GM12873 (cell line): ENCODE data around the gene SPECC1.

Experiments
- TF ChIP-seq, protein P1 (sequence below): IDR thresholded peaks from 2 replicates; pipeline ENCODE4 v1.5.1; 2012; ENCODE audit warnings: low read depth, mild to moderate bottlenecking, moderate library complexity, low read length, control low read depth; ENCODE audit not compliant: insufficient read depth; ENCODE audit errors: missing control alignments

Gene SPECC1

DNA sequence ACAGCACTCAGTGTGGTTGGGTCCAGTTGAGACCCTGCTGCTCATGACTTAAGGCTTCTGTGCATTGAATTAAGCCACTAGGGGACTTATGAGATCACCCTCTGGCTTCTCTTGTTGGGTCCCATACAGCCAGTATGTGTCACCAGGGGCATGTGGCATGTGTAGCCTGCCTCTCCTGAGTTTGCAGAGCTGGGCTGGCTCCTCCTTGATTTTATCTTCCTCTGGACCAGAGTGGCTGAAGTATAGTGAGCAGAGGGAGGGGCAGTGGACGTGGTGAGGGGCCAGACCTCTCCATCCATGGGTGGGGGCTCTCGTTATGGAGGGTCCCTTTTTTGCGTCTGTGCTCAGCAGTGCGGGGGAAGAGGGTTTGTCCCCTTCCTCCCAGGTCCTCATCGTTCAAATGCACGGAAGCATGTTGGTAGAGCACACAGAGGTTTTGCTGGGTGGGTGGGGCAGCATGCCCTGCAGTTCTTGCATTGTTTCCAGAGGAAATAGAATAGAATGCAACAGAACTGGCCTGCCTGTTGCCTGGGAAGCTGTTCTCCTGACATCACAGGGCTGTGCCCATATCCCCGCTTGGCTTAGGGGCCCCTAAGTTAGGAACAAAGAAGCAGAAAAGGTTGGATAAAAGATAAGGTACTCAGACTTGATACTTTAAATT is 77.4 kb downstream of the SPECC1 start:
- TF ChIP-seq, protein P1, sequence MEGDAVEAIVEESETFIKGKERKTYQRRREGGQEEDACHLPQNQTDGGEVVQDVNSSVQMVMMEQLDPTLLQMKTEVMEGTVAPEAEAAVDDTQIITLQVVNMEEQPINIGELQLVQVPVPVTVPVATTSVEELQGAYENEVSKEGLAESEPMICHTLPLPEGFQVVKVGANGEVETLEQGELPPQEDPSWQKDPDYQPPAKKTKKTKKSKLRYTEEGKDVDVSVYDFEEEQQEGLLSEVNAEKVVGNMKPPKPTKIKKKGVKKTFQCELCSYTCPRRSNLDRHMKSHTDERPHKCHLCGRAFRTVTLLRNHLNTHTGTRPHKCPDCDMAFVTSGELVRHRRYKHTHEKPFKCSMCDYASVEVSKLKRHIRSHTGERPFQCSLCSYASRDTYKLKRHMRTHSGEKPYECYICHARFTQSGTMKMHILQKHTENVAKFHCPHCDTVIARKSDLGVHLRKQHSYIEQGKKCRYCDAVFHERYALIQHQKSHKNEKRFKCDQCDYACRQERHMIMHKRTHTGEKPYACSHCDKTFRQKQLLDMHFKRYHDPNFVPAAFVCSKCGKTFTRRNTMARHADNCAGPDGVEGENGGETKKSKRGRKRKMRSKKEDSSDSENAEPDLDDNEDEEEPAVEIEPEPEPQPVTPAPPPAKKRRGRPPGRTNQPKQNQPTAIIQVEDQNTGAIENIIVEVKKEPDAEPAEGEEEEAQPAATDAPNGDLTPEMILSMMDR = no peak

DNA sequence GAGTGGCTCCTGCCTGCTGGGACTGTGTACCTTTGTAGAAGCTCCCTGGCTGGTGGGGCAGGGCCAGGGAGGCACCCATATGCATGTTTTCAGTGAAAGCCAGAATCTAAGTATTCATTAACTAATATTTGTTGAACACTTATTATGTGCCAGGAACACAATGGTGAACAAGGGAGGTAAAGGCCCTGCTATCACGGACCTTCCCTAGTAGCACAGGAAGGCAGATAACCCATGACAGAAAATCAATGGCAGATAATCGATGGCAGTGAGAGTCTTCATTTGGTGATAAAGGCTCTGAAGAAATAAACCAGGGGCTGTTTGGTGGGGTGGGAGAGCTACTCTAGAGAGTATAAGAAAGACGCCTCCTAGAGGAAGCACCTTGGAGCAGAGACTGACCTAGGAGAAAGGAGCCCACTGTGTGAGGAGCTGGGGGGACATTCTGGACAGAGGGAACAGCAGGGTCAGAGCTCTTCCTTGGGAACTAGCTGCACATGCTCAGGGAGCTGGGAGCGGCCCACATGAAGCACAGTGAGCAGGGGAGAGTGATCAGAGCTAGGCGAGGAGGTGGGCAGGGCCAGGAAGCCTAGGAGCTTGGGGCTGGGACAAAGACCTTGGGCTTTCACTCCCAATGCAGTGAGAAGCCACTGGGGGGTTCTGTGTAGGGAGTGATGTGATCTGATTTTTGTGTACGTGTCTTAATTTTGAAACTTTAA is 78.5 kb downstream of the SPECC1 start:
- TF ChIP-seq, protein P1 = no peak

DNA sequence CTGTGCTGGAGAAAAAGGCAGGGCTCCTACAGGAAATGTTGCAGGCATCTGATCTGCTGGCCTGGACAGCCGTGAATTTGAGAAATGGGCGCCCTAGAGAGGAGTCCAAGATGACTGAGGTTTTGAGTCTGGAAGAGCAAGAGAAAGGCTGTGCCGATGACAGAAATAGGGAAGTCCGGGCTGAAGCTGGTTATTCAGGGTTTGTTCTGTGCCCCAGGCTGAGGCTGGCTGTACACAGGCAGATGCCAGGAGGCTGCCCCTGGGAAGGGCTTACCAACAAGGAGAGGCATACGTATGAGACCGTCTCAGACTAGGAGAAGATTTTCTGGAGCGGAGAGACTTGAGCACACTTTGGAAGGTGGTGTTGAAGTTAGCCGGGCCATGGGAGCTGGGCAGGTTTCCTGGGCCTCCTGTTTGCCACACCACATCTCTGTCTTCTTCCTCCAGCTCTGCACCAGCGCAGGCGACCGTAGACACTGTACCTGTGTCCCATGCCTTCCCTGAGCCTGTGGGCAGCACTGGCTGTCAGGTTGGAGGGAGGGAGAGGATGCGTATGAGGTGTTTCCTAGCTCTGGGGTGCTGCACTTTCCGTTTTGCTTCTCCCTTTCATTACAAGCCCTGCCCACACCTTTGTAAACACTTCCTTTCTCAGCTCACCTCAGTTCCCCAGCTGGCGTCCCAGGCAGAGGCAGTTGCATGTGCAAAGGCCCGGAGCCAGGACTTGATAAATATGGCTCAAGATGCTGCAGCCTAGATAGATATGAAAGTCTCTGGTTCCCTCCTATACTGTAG is 80.8 kb downstream of the SPECC1 start:
- TF ChIP-seq, protein P1 = no peak

DNA sequence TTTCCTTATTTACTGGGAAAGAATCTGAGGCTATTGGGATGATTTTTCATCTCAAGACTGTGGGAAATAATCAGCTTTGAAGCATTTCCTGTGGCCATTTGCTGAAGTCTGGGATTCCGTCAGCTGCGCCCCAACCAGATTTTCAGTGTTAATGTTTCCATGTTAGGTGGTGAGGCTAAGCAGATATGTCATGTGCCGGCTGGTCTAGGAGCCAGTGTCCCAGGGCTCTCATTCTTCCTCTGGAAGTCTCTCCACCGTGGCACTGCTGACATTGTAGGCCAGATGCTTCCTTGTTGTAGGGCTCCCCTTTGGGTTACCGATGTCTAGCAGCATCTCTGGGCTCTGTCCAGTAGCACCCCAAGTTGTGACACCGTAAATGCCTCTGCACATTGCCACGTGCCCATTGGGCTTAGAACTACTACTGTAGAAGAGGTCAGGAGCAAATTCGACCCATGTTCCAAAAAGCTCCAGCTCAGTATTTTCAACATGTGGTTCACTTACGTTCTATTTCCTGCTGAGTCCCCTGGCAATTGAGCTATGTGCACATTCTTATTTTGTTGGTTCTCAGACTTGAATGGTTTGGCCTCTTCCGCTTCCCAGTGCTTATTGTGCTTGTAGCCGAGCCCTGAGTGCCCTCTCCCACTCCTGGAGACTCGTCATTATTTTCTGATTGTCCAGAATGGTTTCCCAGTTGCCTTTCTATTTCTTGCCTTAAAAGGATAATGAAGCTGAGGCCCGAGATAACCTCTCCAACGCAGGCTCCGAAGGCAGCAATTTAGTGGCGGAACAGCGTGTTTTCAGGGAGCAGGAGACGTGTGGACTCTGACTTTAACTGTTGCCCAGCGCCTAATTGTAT is 82.2 kb downstream of the SPECC1 start:
- TF ChIP-seq, protein P1 = no peak

DNA sequence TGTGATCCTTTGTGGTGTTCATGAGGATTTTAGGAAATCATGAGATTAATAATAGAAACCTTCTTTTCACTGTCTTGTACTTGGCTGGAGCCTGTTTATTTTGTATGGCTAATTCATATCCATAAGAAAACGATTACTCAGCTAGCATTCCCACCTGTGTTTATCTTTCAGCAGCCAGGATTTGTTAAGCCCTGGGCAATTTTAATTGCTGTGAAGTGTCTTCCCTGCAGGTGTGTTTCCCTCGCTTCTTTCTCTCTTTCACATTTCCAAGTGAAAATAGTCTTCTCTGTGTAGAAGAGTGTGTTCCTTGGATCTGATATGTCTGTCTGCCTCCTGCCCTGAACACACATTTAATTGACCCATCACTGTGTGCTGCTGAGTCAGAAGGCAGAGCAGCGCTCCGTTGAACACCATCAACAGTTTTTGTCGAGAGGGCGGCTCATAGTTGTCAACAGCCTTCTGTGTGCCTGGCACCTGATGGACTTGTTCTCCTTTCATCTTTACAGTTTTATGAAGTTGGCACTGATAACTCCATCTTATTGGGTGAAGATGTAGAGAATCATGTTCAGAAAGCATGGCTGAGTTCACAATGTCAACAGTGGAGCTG is 83.2 kb downstream of the SPECC1 start:
- TF ChIP-seq, protein P1 = no peak

DNA sequence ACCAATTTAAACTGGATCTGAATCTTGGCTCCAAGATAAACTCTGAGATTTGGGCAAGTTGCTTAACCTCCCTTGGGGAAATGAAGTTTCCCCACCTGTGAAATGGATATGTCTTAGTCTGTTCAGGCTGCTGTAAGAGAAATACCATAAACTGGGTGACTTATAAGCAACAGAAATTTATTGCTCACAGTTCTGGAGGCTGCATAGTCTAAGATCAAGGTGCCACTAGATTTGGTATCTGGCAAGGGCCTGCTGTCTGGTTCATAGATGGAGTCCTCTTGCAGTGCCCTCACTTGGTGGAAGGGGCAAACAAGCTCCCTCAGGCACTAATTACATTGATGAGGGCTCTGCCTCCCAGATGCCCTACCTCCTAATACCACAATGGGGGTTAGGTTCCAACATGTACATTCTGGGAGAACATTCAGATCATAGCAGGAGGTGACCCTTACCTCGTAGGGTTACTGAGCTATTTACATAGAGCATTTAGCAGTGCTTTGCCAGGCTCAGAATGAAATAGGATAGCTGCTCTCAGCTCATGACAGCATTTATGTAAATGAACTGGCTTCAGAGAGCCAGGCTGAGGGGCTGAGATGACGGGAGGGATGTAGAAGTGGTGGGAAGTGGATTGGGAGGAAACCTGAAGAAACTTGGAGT is 83.9 kb downstream of the SPECC1 start:
- TF ChIP-seq, protein P1 = no peak
